SH-SY5Y (cell line): ENCODE measurements around the gene MMP17.

Source experiments
- GATA2 ChIP-seq: IDR thresholded peaks from 2 replicates; pipeline ENCODE4 v1.6.1; 2011; ENCODE audit warnings: mild to moderate bottlenecking, low read depth, low read length
- GATA3 ChIP-seq: IDR thresholded peaks from 2 replicates; pipeline ENCODE4 v1.6.1; 2011; ENCODE audit warnings: low read depth, mild to moderate bottlenecking, low read length, moderate library complexity

Gene MMP17

GRCh38 chr12:131816495-131816894 lies 11.7 kb upstream of the MMP17 start:
- TF ChIP-seq GATA3 (no peak), GATA2 (no peak)

DNA sequence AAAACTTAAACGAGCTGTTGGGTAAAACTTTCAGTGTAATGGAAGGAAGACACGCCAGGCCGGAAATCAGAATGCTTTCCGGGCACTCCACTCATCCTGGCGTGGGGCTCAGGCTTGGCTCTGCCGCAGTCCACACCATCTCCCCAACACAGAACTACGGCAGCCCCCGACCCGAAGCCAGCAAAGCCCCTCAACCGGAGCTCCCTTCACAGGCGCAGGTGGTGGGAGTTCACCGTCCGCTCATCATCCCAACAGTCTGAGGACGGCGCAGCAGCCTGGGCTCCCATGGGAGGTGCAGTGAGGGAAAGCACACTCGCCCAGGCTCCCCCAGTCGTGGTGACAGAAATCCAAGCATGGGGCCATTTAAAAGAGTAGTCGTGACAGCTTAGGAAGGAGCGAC lies 11.0 kb upstream of the MMP17 start:
- no peak for TF ChIP-seq GATA2
- no peak for TF ChIP-seq GATA3

GRCh38 chr12:131818821-131819585 lies 9.2 kb upstream of the MMP17 start:
- no peak for TF ChIP-seq GATA3
- no peak for TF ChIP-seq GATA2

DNA sequence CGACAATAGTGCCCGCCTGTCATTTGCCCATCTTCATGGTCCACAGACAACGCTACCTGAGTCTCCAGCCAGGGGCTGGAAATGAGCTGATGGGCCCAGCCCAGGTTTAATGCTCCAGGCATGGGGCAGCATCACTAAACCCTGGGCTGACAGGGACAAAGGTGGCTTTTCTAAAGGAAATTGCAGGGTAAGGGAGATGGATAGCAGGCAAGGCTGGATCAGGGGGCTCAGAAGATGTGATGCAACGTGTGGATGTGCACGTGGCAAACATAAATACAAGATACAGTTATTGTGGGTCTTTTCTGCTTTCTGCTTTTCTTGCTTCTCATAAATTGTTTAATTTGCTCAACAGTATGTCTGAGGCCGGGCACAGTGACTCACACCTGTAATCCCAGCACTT lies 3.7 kb upstream of the MMP17 start:
- no peak for TF ChIP-seq GATA3
- no peak for TF ChIP-seq GATA2

DNA sequence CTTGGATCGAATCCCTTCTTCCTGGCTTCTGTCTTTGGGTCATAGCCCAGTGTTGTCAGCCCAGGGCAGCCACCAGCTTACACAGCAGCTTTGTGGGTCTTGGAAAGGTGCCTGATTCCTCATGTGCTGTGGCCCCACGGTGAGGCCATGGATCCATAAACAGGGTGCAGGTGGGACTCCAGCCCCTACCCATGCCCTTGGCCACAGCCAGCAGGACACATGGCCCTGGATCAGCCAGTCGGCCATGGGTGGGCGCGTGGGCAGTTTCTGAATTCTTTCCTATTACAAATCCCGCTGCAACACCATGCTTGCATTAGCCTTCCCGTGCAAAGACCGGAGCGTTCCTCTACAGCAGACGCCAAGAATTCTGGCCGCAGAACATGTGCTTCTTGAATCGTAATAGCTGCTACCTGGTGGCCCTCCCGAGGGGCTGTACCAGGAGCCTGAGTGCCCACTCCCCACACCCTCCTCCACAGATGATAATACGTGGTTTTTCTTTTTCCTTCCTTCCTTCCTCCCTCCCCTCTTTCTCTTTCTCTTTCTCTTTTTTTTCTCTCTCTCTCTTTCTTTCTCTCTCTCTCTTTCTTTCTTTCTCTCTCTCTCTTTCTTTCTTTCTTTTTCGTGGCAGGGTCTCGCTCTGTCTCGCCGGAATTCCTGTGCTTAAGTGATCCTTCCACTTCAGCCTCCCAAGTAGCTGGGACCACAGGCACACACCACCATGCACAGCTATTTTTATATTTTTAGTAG lies 2.9 kb upstream of the MMP17 start:
- TF ChIP-seq GATA3 (no peak), GATA2 (no peak)

DNA sequence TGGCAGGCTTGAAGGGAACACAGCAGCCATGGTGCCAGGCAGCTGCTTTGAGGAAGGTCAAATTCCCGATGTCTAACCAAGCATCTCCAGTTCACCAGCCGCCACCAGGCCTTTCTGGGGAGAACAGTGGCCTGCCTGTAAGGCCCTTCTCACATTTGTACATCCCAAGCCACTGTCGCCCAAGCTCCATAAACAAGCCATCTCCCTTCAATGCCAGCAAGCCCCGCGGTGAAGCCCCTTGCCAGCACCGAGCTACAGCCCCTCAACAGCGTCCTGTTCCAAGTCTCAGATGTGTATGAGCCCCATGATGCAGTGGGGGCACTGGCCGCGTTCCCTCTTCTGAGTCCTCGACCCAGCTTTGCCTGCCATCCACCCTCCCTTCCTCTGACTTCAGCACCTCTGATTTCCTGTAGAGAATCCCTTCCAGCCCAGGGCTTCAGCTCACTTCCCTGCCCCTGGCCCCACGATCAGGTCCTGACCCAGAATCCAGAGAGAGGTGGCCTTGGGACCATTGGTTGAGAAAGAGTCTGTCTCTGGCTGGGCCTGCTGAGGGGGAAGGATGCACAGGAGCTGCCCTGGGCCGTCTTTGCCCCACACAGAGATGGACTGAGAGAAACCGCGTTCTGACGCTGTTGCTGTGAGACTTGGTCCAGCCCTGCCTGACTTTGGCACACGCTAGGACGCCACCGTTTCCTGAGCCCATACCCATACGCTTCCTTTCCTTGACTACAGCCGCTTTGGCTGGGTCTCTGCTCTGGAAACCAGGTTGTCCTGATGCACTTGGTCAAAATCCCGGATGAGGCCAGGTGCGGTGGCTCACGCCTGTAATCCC lies 1.9 kb upstream of the MMP17 start:
- TF ChIP-seq GATA3 (no peak), GATA2 (no peak)

DNA sequence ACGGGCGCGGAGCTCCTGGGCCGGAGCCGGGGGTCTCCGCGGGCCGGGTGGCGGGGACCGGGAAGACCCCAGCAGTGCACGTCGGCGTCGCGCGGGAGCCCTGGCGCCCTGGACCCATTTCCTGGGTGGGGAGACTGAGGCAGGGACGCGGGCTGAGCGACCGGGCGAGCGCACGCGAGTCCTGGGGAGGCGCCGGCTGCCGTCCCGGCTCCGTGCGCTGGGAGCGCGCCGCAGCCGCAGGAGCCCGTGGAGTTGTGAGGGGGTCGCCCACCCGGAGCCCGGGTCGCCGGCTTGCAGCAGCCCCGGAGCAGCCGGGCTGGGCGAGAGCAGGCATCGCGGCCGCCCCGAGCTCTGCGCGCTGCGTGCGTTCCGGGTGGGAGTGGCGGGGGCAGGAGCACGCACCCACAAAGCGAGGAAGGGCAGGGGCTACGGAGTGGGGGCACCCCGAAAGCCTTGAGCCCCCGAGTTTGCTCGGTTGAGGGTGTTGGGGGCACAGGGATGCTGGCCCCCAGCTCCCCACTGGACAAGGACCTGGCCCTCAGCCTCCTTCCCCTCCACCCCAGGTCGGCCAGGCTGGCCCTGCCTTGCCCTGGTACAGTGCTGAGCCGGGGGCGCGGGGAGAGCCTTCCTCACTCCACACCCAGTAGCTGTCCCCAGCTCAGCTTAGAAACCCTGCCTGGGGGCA lies 620 bp downstream of the MMP17 start:
- TF ChIP-seq GATA2 (no peak), GATA3 (no peak)

- TF ChIP-seq GATA2, result no peak
- TF ChIP-seq GATA3, result no peak
Observed at GRCh38 chr12:131829356-131829747, 1.2 kb downstream of the MMP17 start.

GRCh38 chr12:131829791-131830334 lies 1.7 kb downstream of the MMP17 start:
- TF ChIP-seq GATA3, result no peak
- TF ChIP-seq GATA2, result no peak

GRCh38 chr12:131830335-131830913 lies 2.2 kb downstream of the MMP17 start:
- no peak for TF ChIP-seq GATA2
- no peak for TF ChIP-seq GATA3

- TF ChIP-seq GATA2, result no peak
- TF ChIP-seq GATA3, result no peak
Observed at GRCh38 chr12:131830914-131831571, 2.9 kb downstream of the MMP17 start.

GRCh38 chr12:131831635-131832041 lies 3.4 kb downstream of the MMP17 start:
- TF ChIP-seq GATA3 (no peak), GATA2 (no peak)

DNA sequence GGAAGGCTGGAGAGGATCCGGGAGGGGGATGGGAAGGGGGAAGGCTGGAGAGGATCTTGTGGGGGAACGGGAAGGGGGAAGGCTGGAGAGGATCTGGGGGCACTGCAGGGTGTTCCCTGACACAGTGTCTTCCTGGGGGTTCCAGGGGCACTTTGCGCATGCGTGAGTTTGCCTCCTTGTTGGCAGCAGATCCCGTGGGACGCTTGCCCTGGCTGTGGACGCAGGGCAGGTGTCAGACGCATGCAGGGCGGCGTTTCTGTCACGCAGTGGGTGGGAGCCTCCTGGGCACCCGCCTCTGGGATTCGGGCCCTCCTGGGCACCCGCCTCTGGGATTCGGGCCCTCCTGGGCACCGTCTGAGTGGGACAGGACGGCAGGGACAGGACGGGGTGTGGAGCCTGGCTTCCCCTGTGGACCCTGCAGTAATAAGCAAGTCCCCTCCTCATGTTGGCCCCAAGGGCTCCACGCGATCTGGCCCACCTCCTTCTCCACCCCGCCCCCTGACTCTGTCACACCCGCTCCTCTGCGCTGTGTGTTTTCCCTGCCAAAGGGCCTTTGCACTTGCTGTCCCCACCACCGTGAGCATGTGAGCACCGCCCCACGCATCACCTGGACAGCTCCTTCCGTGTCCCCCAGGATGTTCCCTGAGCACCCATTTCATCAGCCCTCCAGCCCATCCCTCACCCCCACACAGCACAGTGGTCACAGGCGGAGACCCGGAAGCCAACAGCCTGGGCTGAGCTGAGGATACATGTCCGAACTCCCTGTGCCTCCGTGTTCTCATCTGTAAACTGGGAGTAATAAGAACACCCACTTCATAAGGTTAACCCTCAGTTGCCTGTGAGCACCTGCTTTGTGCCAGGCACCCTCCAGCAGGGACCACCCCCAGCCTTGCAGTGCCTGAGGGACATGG lies 4.4 kb downstream of the MMP17 start:
- TF ChIP-seq GATA3 (no peak), GATA2 (no peak)
